Measurements from ENCODE around the gene ARFGEF3. TPM values are rescaled to one million over a fixed set of nuclear protein-coding genes. Genes with fewer than 3 reads are reported as not detected.

The ARFGEF3 gene
- total and polyA plus RNA-seq, 4 donors: 0.06 to 0.33 (median 0.16) TPM

DNA sequence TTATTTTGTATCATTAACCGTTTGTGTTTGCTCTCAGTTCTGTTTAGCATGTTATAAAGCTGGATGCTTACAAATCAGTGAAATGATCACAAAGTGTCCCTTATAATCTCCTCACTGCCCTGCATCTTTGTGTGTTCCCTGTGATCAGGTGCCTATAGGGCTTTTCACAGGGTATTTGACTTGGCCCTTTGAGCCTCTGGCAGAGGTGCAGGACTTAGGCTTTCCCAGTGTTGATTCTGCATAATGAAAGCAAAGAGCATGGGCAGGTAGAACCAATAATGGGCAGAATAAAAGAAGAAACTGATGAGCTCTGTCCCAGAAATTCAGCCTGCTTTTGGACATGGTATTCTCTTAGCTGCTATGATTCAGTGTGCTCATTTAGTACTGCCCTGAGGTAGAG is 73.5 kb downstream of the ARFGEF3 start:
- no peak overlapping the region for H3K27ac ChIP-seq (ENCODE audit: low read depth in 1 of 2, low read length in 2 of 2)
- H3K4me1 ChIP-seq (ENCODE audit: control insufficient read depth in 4 of 4, insufficient read depth in 4 of 4, low read length in 3 of 4): peaks cover 0 to 1% (median 0%) of the 10 kb centered on the region in 4 donors
- no peak for DNase-seq (ENCODE audit: low spot score)
- H3K36me3 ChIP-seq (ENCODE audit: control insufficient read depth in 4 of 4, insufficient read depth in 3 of 4, low read depth in 1 of 4, low read length in 3 of 4): no peaks in the 10 kb centered on the region
- TF ChIP-seq NR2F2 (IDR thresholded peaks at IDR 0.05) (no peak), TAF1 (conservative IDR thresholded peaks at IDR 0.05) (no peak), HNF4G (IDR thresholded peaks at IDR 0.05) (no peak), YY1 (IDR thresholded peaks at IDR 0.05) (no peak)
- no peaks in the 10 kb centered on the region for H3K27me3 ChIP-seq (ENCODE audit: control insufficient read depth in 4 of 4, insufficient read depth in 4 of 4, low read length in 3 of 4)
- no peaks in the 10 kb centered on the region for H3K9me3 ChIP-seq (ENCODE audit: control insufficient read depth in 4 of 4, low read length in 3 of 4)
- H3K9ac ChIP-seq (ENCODE audit: low read depth in 1 of 2, low read length in 2 of 2): no peak overlapping the region
- no peak overlapping the region for H3K4me3 ChIP-seq (ENCODE audit: low read depth in 1 of 3, low read length in 3 of 3)
- 84% methylated on average over 1 of the region's 1 CpG for WGBS

- H3K4me1 ChIP-seq (ENCODE audit: control insufficient read depth in 4 of 4, insufficient read depth in 4 of 4, low read length in 3 of 4): peaks cover 0 to 1% (median 0%) of the 10 kb centered on the region in 4 donors
- H3K9ac ChIP-seq (ENCODE audit: low read depth in 1 of 2, low read length in 2 of 2): no peak overlapping the region
- no peak for DNase-seq (ENCODE audit: low spot score)
- no peaks in the 10 kb centered on the region for H3K27me3 ChIP-seq (ENCODE audit: control insufficient read depth in 4 of 4, insufficient read depth in 4 of 4, low read length in 3 of 4)
- TF ChIP-seq FOXA2 (IDR thresholded peaks at IDR 0.05) (no peak), RAD21 (IDR thresholded peaks at IDR 0.05) (no peak), ATF3 (IDR thresholded peaks at IDR 0.05) (no peak), SP1 (IDR thresholded peaks at IDR 0.05) (no peak), NR2F2 (IDR thresholded peaks at IDR 0.05) (no peak), CTCF (IDR thresholded peaks at IDR 0.05; ENCODE audit: low read depth, low read length, missing input control) (no peak), HNF4A (conservative IDR thresholded peaks at IDR 0.05) (no peak), JUND (IDR thresholded peaks at IDR 0.05) (no peak), RXRA (IDR thresholded peaks at IDR 0.05) (no peak), TAF1 (conservative IDR thresholded peaks at IDR 0.05) (no peak), ZBTB33 (IDR thresholded peaks at IDR 0.05) (no peak), YY1 (IDR thresholded peaks at IDR 0.05) (no peak), HNF4G (IDR thresholded peaks at IDR 0.05) (no peak), EGR1 (IDR thresholded peaks at IDR 0.05; ENCODE audit: low read depth in 2 of 2) (no peak), FOXA1 (IDR thresholded peaks at IDR 0.05) (no peak)
- TF ChIP-seq, protein P1, sequence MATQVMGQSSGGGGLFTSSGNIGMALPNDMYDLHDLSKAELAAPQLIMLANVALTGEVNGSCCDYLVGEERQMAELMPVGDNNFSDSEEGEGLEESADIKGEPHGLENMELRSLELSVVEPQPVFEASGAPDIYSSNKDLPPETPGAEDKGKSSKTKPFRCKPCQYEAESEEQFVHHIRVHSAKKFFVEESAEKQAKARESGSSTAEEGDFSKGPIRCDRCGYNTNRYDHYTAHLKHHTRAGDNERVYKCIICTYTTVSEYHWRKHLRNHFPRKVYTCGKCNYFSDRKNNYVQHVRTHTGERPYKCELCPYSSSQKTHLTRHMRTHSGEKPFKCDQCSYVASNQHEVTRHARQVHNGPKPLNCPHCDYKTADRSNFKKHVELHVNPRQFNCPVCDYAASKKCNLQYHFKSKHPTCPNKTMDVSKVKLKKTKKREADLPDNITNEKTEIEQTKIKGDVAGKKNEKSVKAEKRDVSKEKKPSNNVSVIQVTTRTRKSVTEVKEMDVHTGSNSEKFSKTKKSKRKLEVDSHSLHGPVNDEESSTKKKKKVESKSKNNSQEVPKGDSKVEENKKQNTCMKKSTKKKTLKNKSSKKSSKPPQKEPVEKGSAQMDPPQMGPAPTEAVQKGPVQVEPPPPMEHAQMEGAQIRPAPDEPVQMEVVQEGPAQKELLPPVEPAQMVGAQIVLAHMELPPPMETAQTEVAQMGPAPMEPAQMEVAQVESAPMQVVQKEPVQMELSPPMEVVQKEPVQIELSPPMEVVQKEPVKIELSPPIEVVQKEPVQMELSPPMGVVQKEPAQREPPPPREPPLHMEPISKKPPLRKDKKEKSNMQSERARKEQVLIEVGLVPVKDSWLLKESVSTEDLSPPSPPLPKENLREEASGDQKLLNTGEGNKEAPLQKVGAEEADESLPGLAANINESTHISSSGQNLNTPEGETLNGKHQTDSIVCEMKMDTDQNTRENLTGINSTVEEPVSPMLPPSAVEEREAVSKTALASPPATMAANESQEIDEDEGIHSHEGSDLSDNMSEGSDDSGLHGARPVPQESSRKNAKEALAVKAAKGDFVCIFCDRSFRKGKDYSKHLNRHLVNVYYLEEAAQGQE (IDR thresholded peaks at IDR 0.05): no peak
- no peaks in the 10 kb centered on the region for H3K36me3 ChIP-seq (ENCODE audit: control insufficient read depth in 4 of 4, insufficient read depth in 3 of 4, low read depth in 1 of 4, low read length in 3 of 4)
- H3K4me3 ChIP-seq (ENCODE audit: low read depth in 1 of 3, low read length in 3 of 3): no peak overlapping the region
- no peaks in the 10 kb centered on the region for H3K9me3 ChIP-seq (ENCODE audit: control insufficient read depth in 4 of 4, low read length in 3 of 4)
- no peak overlapping the region for H3K27ac ChIP-seq (ENCODE audit: low read depth in 1 of 2, low read length in 2 of 2)
- WGBS: 85% methylated on average over 1 of the region's 1 CpG
Measured at GRCh38 chr6:138235693-138236092, 74.0 kb downstream of the ARFGEF3 start.
